Activated naive CD8-positive, alpha-beta T cell (primary cell): ENCODE data around the gene MGAT5.

Source experiments
- H3K27ac Mint-ChIP-seq: one replicate; pipeline ENCODE4 v1.8.0; 2021; ENCODE audit warnings: mixed read lengths
- H3K27me3 Mint-ChIP-seq: one replicate; pipeline ENCODE4 v1.8.0; 2021; ENCODE audit warnings: mixed read lengths
- H3K36me3 Mint-ChIP-seq: one replicate; pipeline ENCODE4 v1.8.0; 2021; ENCODE audit warnings: mixed read lengths
- H3K4me1 Mint-ChIP-seq: one replicate; pipeline ENCODE4 v1.8.0; 2021; ENCODE audit warnings: low read depth, mixed read lengths
- H3K4me3 Mint-ChIP-seq: one replicate; pipeline ENCODE4 v1.8.0; 2021; ENCODE audit warnings: mild to moderate bottlenecking, mixed read lengths
- H3K9me3 Mint-ChIP-seq: one replicate; pipeline ENCODE4 v1.8.0; 2021; ENCODE audit warnings: low read depth, mixed read lengths

The MGAT5 gene

GRCh38 chr2:134370655-134371445 lies 117.0 kb downstream of the MGAT5 start:
- H3K4me3 Mint-ChIP-seq: no peak overlapping the region
- H3K27me3 Mint-ChIP-seq: no peaks in the 10 kb centered on the region
- no peak overlapping the region for H3K27ac Mint-ChIP-seq
- H3K9me3 Mint-ChIP-seq: no peaks in the 10 kb centered on the region
- peaks cover 32% of the 10 kb centered on the region for H3K4me1 Mint-ChIP-seq
- H3K36me3 Mint-ChIP-seq: peaks cover 16% of the 10 kb centered on the region

GRCh38 chr2:134372141-134372540 lies 118.3 kb downstream of the MGAT5 start:
- Mint-ChIP-seq H3K4me3 (no peak overlapping the region), H3K9me3 (no peaks in the 10 kb centered on the region), H3K27me3 (no peaks in the 10 kb centered on the region), H3K4me1 (peaks cover 20% of the 10 kb centered on the region), H3K36me3 (peaks cover 16% of the 10 kb centered on the region), H3K27ac (no peak overlapping the region)

GRCh38 chr2:134372611-134373131 lies 118.8 kb downstream of the MGAT5 start:
- Mint-ChIP-seq H3K4me1 (peaks cover 15% of the 10 kb centered on the region), H3K27me3 (no peaks in the 10 kb centered on the region), H3K4me3 (no peak overlapping the region), H3K27ac (no peak overlapping the region), H3K9me3 (no peaks in the 10 kb centered on the region), H3K36me3 (peaks cover 16% of the 10 kb centered on the region)

GRCh38 chr2:134375935-134376334 lies 122.1 kb downstream of the MGAT5 start:
- H3K27ac Mint-ChIP-seq: no peak overlapping the region
- no peaks in the 10 kb centered on the region for H3K9me3 Mint-ChIP-seq
- no peak overlapping the region for H3K4me3 Mint-ChIP-seq
- no peaks in the 10 kb centered on the region for H3K27me3 Mint-ChIP-seq
- H3K36me3 Mint-ChIP-seq: peaks cover 14% of the 10 kb centered on the region
- no peaks in the 10 kb centered on the region for H3K4me1 Mint-ChIP-seq

GRCh38 chr2:134377730-134378129 lies 123.9 kb downstream of the MGAT5 start:
- Mint-ChIP-seq H3K4me3 (no peak overlapping the region), H3K36me3 (peaks cover 16% of the 10 kb centered on the region), H3K27ac (no peak overlapping the region), H3K27me3 (no peaks in the 10 kb centered on the region), H3K4me1 (no peaks in the 10 kb centered on the region), H3K9me3 (no peaks in the 10 kb centered on the region)

- no peaks in the 10 kb centered on the region for H3K27me3 Mint-ChIP-seq
- H3K36me3 Mint-ChIP-seq: peaks cover 18% of the 10 kb centered on the region
- no peak overlapping the region for H3K4me3 Mint-ChIP-seq
- H3K27ac Mint-ChIP-seq: no peak overlapping the region
- H3K4me1 Mint-ChIP-seq: no peaks in the 10 kb centered on the region
- H3K9me3 Mint-ChIP-seq: no peaks in the 10 kb centered on the region
Observed at GRCh38 chr2:134379293-134379692, 125.4 kb downstream of the MGAT5 start.

- no peak overlapping the region for H3K27ac Mint-ChIP-seq
- no peaks in the 10 kb centered on the region for H3K4me1 Mint-ChIP-seq
- no peaks in the 10 kb centered on the region for H3K9me3 Mint-ChIP-seq
- H3K27me3 Mint-ChIP-seq: no peaks in the 10 kb centered on the region
- H3K4me3 Mint-ChIP-seq: no peak overlapping the region
- peaks cover 18% of the 10 kb centered on the region for H3K36me3 Mint-ChIP-seq
Observed at GRCh38 chr2:134379722-134380121, 125.8 kb downstream of the MGAT5 start.

GRCh38 chr2:134381141-134381540 lies 127.3 kb downstream of the MGAT5 start:
- Mint-ChIP-seq H3K27ac (no peak overlapping the region), H3K9me3 (no peaks in the 10 kb centered on the region), H3K36me3 (peaks cover 16% of the 10 kb centered on the region), H3K4me3 (no peak overlapping the region), H3K4me1 (no peaks in the 10 kb centered on the region), H3K27me3 (no peaks in the 10 kb centered on the region)

- no peak overlapping the region for H3K4me3 Mint-ChIP-seq
- no peaks in the 10 kb centered on the region for H3K4me1 Mint-ChIP-seq
- no peak overlapping the region for H3K27ac Mint-ChIP-seq
- H3K36me3 Mint-ChIP-seq: peaks cover 19% of the 10 kb centered on the region
- H3K27me3 Mint-ChIP-seq: no peaks in the 10 kb centered on the region
- H3K9me3 Mint-ChIP-seq: no peaks in the 10 kb centered on the region
Observed at GRCh38 chr2:134384131-134384530, 130.3 kb downstream of the MGAT5 start.

- H3K27ac Mint-ChIP-seq: no peak overlapping the region
Observed at GRCh38 chr2:134385195-134385594, 131.3 kb downstream of the MGAT5 start.

GRCh38 chr2:134386310-134386709 lies 132.4 kb downstream of the MGAT5 start:
- Mint-ChIP-seq H3K27ac (no peak overlapping the region), H3K4me3 (no peak overlapping the region), H3K4me1 (peaks cover 11% of the 10 kb centered on the region), H3K36me3 (peaks cover 25% of the 10 kb centered on the region), H3K9me3 (no peaks in the 10 kb centered on the region), H3K27me3 (no peaks in the 10 kb centered on the region)

More at GRCh38 chr2:134385195-134385594, 131.3 kb downstream of the MGAT5 start:
- H3K4me1 Mint-ChIP-seq: peaks cover 4% of the 10 kb centered on the region
- no peaks in the 10 kb centered on the region for H3K9me3 Mint-ChIP-seq
- H3K27me3 Mint-ChIP-seq: no peaks in the 10 kb centered on the region
- no peak overlapping the region for H3K4me3 Mint-ChIP-seq
- H3K36me3 Mint-ChIP-seq: peaks cover 22% of the 10 kb centered on the region

GRCh38 chr2:134389381-134389780 lies 135.5 kb downstream of the MGAT5 start:
- Mint-ChIP-seq H3K27ac (no peak overlapping the region), H3K36me3 (peaks cover 22% of the 10 kb centered on the region), H3K9me3 (no peaks in the 10 kb centered on the region), H3K27me3 (no peaks in the 10 kb centered on the region), H3K4me3 (no peak overlapping the region), H3K4me1 (peaks cover 22% of the 10 kb centered on the region)

GRCh38 chr2:134391751-134392160 lies 137.9 kb downstream of the MGAT5 start:
- no peaks in the 10 kb centered on the region for H3K9me3 Mint-ChIP-seq

GRCh38 chr2:134392442-134393074 lies 138.7 kb downstream of the MGAT5 start:
- no peaks in the 10 kb centered on the region for H3K27me3 Mint-ChIP-seq
- no peaks in the 10 kb centered on the region for H3K9me3 Mint-ChIP-seq
- H3K27ac Mint-ChIP-seq: no peak overlapping the region

More at GRCh38 chr2:134391751-134392160, 137.9 kb downstream of the MGAT5 start:
- peaks cover 22% of the 10 kb centered on the region for H3K4me1 Mint-ChIP-seq
- no peak overlapping the region for H3K4me3 Mint-ChIP-seq
- no peaks in the 10 kb centered on the region for H3K27me3 Mint-ChIP-seq
- peak overlapping the region; percentile 24 for H3K27ac Mint-ChIP-seq
- H3K36me3 Mint-ChIP-seq: peaks cover 15% of the 10 kb centered on the region

GRCh38 chr2:134393075-134393461 lies 139.2 kb downstream of the MGAT5 start:
- Mint-ChIP-seq H3K4me1 (peaks cover 22% of the 10 kb centered on the region), H3K9me3 (no peaks in the 10 kb centered on the region), H3K27ac (no peak overlapping the region), H3K4me3 (no peak overlapping the region), H3K27me3 (no peaks in the 10 kb centered on the region), H3K36me3 (peaks cover 8% of the 10 kb centered on the region)

More at GRCh38 chr2:134392442-134393074, 138.7 kb downstream of the MGAT5 start:
- Mint-ChIP-seq H3K4me3 (no peak overlapping the region), H3K4me1 (peaks cover 22% of the 10 kb centered on the region), H3K36me3 (peaks cover 12% of the 10 kb centered on the region)
